Kidney (tissue), 14 donors: ENCODE measurements around the gene PURB. TPM values are rescaled to one million over a fixed set of nuclear protein-coding genes. Genes with fewer than 3 reads are reported as not detected.

Experiments
- DNase-seq, 5 donors: peaks; one replicate each; pipeline ENCODE4 v3.0.0-alpha.2; 2013 to 2020
- FAIRE-seq: peaks from 2 replicates; lab custom pipeline; 2012; peaks lifted over from hg19 to GRCh38; lab: Jason Lieb, UNC
- H3K27ac ChIP-seq, 2 donors: one replicate each; pipeline ENCODE4 v1.7.0; 2013; ENCODE audit warnings: low read depth in 2 of 2, low read length in 2 of 2, inconsistent platforms in 1 of 2
- H3K27me3 ChIP-seq: one replicate; pipeline ENCODE4 v1.7.1; 2013; ENCODE audit warnings: low read length, inconsistent platforms; ENCODE audit not compliant: control insufficient read depth, insufficient read depth
- H3K36me3 ChIP-seq, 3 donors: one replicate each; pipeline versions ENCODE4 v1.7.0 to v1.7.1; 2013; ENCODE audit warnings: low read length in 3 of 3, control low read depth in 1 of 3, inconsistent platforms in 1 of 3; ENCODE audit not compliant: insufficient read depth in 3 of 3, control insufficient read depth in 2 of 3
- H3K4me1 ChIP-seq, 3 donors: one replicate each; pipeline versions ENCODE4 v1.7.0 to v1.7.1; 2013; ENCODE audit warnings: low read length in 3 of 3, inconsistent platforms in 1 of 3, low read depth in 1 of 3; ENCODE audit not compliant: control insufficient read depth in 2 of 3, insufficient read depth in 2 of 3
- H3K4me3 ChIP-seq, 3 donors: one replicate each; pipeline versions ENCODE4 v1.7.0 to v1.8.1; 2013; ENCODE audit warnings: low read length in 3 of 3, control low read depth in 1 of 3, inconsistent platforms in 1 of 3
- H3K9ac ChIP-seq, 3 donors: one replicate each; pipeline versions ENCODE4 v1.7.0 to v1.7.1; 2013; ENCODE audit warnings: low read length in 3 of 3, control low read depth in 1 of 3, inconsistent platforms in 1 of 3
- H3K9me3 ChIP-seq, 3 donors: one replicate each; pipeline versions ENCODE4 v1.7.0 to v1.7.1; 2013; ENCODE audit warnings: low read length in 3 of 3, control low read depth in 1 of 3, inconsistent platforms in 1 of 3; ENCODE audit not compliant: control insufficient read depth in 2 of 3, insufficient read depth in 1 of 3
- intact Hi-C: fragments of 100-400 bp; cut with DNase I; formaldehyde crosslinking; loops from one replicate; pipeline ENCODE4 v1.11.1; 2022
- polyA plus RNA-seq: library from polyadenylated mRNA; stranded (reverse); fragments of 350-450 nt; fragmentation: Illumina TruSeq; extraction: RNeasy Lipid Tissue Mini Kit (QIAGEN cat#74804); gene quantifications from one replicate; pipeline ENCODE4 v1.2.3, GENCODE V29; 2014; ENCODE audit warnings: low read depth, low replicate concordance; ENCODE audit not compliant: insufficient read depth
- total RNA-seq: library from RNA; stranded (reverse); fragmentation: NEBNext Ultra II Directional; extraction: Animal tissue kit (Norgen Biotek cat#: 25700); gene quantifications from one replicate; pipeline ENCODE4 v1.2.1, GENCODE V29; 2021
- TF ChIP-seq, protein P1 (sequence below): IDR thresholded peaks from 3 replicates; pipeline ENCODE4 v1.5.1; 2012; ENCODE audit warnings: mild to moderate bottlenecking, moderate library complexity, borderline replicate concordance; ENCODE audit not compliant: insufficient read depth; ENCODE audit errors: extremely low read depth
- donor health status: control.
- donor health status: control.
- donor health status: control.
- donor health status: control.
- donor health status: control.
- donor health status: DM: yes; HTN: yes; CAD: no.
- donor health status: Normal renal cell carcinoma (clear cell type).

The PURB gene
- total and polyA plus RNA-seq, 2 donors from 2014 or later, result 7.7 to 25.3 TPM

DNA sequence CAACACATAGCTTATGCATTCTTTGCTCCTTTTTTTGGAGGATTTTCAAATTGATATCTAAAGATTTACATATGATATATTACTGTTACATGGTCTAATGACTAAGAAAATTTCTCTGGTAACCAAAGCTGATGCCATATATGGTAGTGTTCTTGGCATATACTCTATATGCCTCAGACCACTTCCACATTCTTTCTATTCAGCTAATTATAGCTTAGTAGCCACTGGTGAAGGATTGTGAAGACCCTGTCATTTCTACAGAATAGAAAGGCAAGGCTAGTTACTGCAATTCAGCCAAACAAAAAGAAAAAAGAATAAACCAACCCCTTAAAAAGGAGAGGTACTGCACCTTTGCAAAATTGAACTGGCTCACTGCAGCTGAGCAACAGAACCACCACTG, 3.7 kb downstream of the PURB start:
- DNase-seq (peak in 2 of 5 donors; percentile 16 to 19), FAIRE-seq (no peak)
- Histone ChIP-seq H3K27me3 (no peaks in the 10 kb centered on the region), H3K9me3 (peaks cover 0 to 5% (median 0%) of the 10 kb centered on the region in 3 donors), H3K27ac (no peak overlapping the region), H3K9ac (no peak overlapping the region), H3K4me3 (peak overlapping the region; percentile 7 to 14 (median 12)), H3K4me1 (peaks cover 0 to 34% (median 9%) of the 10 kb centered on the region in 3 donors), H3K36me3 (peaks cover 0 to 2% (median 0%) of the 10 kb centered on the region in 3 donors)
- TF ChIP-seq, protein P1, sequence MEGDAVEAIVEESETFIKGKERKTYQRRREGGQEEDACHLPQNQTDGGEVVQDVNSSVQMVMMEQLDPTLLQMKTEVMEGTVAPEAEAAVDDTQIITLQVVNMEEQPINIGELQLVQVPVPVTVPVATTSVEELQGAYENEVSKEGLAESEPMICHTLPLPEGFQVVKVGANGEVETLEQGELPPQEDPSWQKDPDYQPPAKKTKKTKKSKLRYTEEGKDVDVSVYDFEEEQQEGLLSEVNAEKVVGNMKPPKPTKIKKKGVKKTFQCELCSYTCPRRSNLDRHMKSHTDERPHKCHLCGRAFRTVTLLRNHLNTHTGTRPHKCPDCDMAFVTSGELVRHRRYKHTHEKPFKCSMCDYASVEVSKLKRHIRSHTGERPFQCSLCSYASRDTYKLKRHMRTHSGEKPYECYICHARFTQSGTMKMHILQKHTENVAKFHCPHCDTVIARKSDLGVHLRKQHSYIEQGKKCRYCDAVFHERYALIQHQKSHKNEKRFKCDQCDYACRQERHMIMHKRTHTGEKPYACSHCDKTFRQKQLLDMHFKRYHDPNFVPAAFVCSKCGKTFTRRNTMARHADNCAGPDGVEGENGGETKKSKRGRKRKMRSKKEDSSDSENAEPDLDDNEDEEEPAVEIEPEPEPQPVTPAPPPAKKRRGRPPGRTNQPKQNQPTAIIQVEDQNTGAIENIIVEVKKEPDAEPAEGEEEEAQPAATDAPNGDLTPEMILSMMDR, result no peak
- intact Hi-C loops, result no loop called here

DNA sequence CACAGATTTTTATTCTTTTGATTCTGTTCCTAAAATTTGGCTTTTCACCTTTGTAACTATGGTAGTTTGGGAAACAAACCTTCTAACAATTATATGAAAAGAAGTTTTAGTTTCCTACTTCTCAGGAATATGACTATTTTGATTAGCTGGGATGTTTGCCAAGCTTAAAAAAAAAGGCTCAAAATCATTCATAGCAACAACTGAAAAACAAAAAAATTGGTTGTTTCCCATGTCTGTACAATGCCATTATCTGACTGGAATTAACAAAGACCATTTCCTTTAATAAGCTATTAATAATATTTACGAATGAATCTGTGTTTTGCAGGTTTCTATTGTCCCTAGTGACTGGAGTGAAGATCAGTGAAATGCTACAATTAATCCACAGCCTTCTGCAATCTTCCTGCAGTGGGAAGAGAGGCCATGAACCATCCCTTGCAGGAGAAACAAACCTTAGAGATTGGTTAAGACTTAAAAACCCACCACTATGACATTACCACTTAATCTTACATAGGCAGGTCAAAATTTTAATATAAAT, 4.2 kb downstream of the PURB start:
- FAIRE-seq (no peak), DNase-seq (peak in 1 of 5 donors; percentile 6)
- Histone ChIP-seq H3K4me1 (peaks cover 0 to 33% (median 9%) of the 10 kb centered on the region in 3 donors), H3K27me3 (no peaks in the 10 kb centered on the region), H3K4me3 (peak overlapping the region; percentile 12 to 33 (median 14)), H3K36me3 (peaks cover 0 to 2% (median 0%) of the 10 kb centered on the region in 3 donors), H3K9me3 (peaks cover 0 to 5% (median 0%) of the 10 kb centered on the region in 3 donors), H3K27ac (no peak overlapping the region), H3K9ac (no peak overlapping the region)
- TF ChIP-seq, protein P1, result no peak
- intact Hi-C loops, result no loop called here

DNA sequence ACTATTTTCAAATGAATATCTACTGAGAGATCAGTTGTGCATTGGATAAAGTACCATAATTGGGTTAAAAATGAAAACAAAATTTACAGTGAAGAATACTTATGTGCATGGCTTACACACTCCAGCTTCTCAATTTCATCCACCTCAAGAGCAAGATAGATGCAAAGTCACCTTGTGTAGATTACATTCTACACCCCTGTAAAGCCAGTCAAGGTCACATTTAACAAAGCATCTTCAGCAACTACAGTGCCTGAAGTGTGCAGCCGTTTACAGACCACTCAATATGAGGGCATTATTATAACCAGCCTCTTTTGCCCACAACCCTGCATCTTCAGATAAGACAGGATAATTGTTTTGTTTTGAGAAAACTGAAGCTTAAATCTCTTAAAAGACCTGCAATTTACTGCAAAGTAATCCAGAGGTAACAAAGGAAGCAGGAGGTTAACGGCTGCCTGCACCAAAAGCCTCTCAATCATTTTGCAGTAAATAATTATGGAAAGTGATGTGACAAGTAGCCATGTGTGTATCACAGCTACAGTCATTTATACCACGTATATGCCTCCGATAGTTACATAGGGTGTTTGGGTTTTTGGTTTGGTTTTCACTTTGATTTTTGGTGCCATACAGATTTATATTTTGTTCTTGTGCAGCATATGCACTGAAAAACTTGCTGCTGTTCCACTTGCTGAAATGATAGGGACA, 4.9 kb downstream of the PURB start:
- no peaks in the 10 kb centered on the region for H3K27me3 ChIP-seq
- H3K4me1 ChIP-seq, result peaks cover 0 to 29% (median 9%) of the 10 kb centered on the region in 3 donors
- intact Hi-C loops, result no loop called here
- DNase-seq, result no peak
- no peak overlapping the region for H3K27ac ChIP-seq
- no peak for FAIRE-seq
- H3K36me3 ChIP-seq, result peaks cover 0 to 2% (median 0%) of the 10 kb centered on the region in 3 donors
- peaks cover 0 to 5% (median 0%) of the 10 kb centered on the region in 3 donors for H3K9me3 ChIP-seq
- H3K9ac ChIP-seq, result no peak overlapping the region
- TF ChIP-seq, protein P1, result no peak
- peak overlapping the region in 2 of 3 donors; percentile 14 to 49 for H3K4me3 ChIP-seq
